Cardiac muscle cell (in vitro differentiated cells and primary cell): Measurements from ENCODE around the gene ONECUT1. TPM values are rescaled to one million over a fixed set of nuclear protein-coding genes. Genes with fewer than 3 reads are reported as not detected.

Experiments used
- DNase-seq, 2 donors: peaks; one replicate each; pipeline versions ENCODE4 v3.0.0 to v3.0.0-alpha.2; 2010 to 2017; ENCODE audit warnings: low read depth in 1 of 2, low spot score in 1 of 2
- H3K27ac ChIP-seq: fragments of 200-600 bp; sonication (generic); 2 replicates; pipeline ENCODE4 v1.5.1; 2016
- H3K27me3 ChIP-seq: fragments of 200-600 bp; sonication (generic); 2 replicates; pipeline ENCODE4 v1.6.0; 2016; ENCODE audit warnings: control low read depth
- H3K36me3 ChIP-seq: fragments of 200-600 bp; sonication (generic); 2 replicates; pipeline ENCODE4 v1.5.1; 2016; ENCODE audit warnings: control low read depth
- H3K4me1 ChIP-seq: fragments of 200-600 bp; sonication (generic); 2 replicates; pipeline ENCODE4 v1.8.1; 2017; ENCODE audit warnings: low read depth, mild to moderate bottlenecking, mixed run types
- H3K4me3 ChIP-seq: fragments of 200-600 bp; sonication (generic); 2 replicates; pipeline ENCODE4 v1.5.1; 2016; ENCODE audit warnings: mild to moderate bottlenecking
- H3K9me3 ChIP-seq: fragments of 200-600 bp; sonication (generic); 2 replicates; pipeline ENCODE4 v1.5.1; 2017; ENCODE audit warnings: low read depth, mild to moderate bottlenecking, control low read depth
- CTCF ChIP-seq: IDR thresholded peaks from 2 replicates; pipeline ENCODE4 v1.5.1; 2012; ENCODE audit warnings: low read depth, mild to moderate bottlenecking, low read length
- polyA plus RNA-seq: library from polyadenylated mRNA; unstranded; fragments of >200 nt; fragmentation: Nextera tagmentation; extraction: Ambion mirVana; gene quantifications from 2 replicates; pipeline ENCODE4 v1.2.1, GENCODE V29; 2016
- total RNA-seq: library from RNA; depleted of rRNA; stranded (reverse); fragments of >200 nt; gene quantifications from 2 replicates; pipeline ENCODE4 v1.2.3, GENCODE V29; 2016

ONECUT1 gene
- total and polyA plus RNA-seq, 2 experiments from 2014 or later: 0.18 TPM; not detected in 1

GRCh38 chr15:52808996-52809395 is 18.9 kb upstream of the ONECUT1 start:
- H3K27ac ChIP-seq: no peak overlapping the region
- no peaks in the 10 kb centered on the region for H3K9me3 ChIP-seq
- H3K4me1 ChIP-seq: no peaks in the 10 kb centered on the region
- TF ChIP-seq CTCF: no peak
- peaks cover 67% of the 10 kb centered on the region for H3K27me3 ChIP-seq
- no peak overlapping the region for H3K4me3 ChIP-seq
- no peaks in the 10 kb centered on the region for H3K36me3 ChIP-seq
- DNase-seq: no peak

- no peak for TF ChIP-seq CTCF
- no peak overlapping the region for H3K27ac ChIP-seq
- H3K4me3 ChIP-seq: no peak overlapping the region
- peaks cover 73% of the 10 kb centered on the region for H3K27me3 ChIP-seq
- no peaks in the 10 kb centered on the region for H3K9me3 ChIP-seq
- no peaks in the 10 kb centered on the region for H3K4me1 ChIP-seq
- DNase-seq: no peak
- no peaks in the 10 kb centered on the region for H3K36me3 ChIP-seq
These were observed 18.3 kb upstream of the ONECUT1 start for GRCh38 chr15:52808441-52808840.

- Histone ChIP-seq H3K27me3 (peaks cover 85% of the 10 kb centered on the region), H3K27ac (no peak overlapping the region), H3K4me1 (no peaks in the 10 kb centered on the region), H3K9me3 (no peaks in the 10 kb centered on the region), H3K4me3 (no peak overlapping the region), H3K36me3 (no peaks in the 10 kb centered on the region)
- no peak for DNase-seq
- TF ChIP-seq CTCF: no peak
These were observed 16.1 kb upstream of the ONECUT1 start for GRCh38 chr15:52806284-52806655.

- no peaks in the 10 kb centered on the region for H3K4me1 ChIP-seq
- peak; percentile 18 for TF ChIP-seq CTCF
- no peaks in the 10 kb centered on the region for H3K36me3 ChIP-seq
- peaks cover 91% of the 10 kb centered on the region for H3K27me3 ChIP-seq
- H3K27ac ChIP-seq: no peak overlapping the region
- H3K9me3 ChIP-seq: no peaks in the 10 kb centered on the region
- no peak overlapping the region for H3K4me3 ChIP-seq
- DNase-seq: no peak
These were observed 15.5 kb upstream of the ONECUT1 start for GRCh38 chr15:52805351-52806283.

- no peaks in the 10 kb centered on the region for H3K36me3 ChIP-seq
- no peak for DNase-seq
- H3K27me3 ChIP-seq: peaks cover 98% of the 10 kb centered on the region
- H3K9me3 ChIP-seq: no peaks in the 10 kb centered on the region
- TF ChIP-seq CTCF: no peak
- no peaks in the 10 kb centered on the region for H3K4me1 ChIP-seq
- H3K4me3 ChIP-seq: peak overlapping the region; percentile 20
- no peak overlapping the region for H3K27ac ChIP-seq
These were observed 14.5 kb upstream of the ONECUT1 start for GRCh38 chr15:52804526-52805081.
